Neural cell (in vitro differentiated cells): ENCODE measurements around the gene LUC7L. TPM values are rescaled to one million over a fixed set of nuclear protein-coding genes. Genes with fewer than 3 reads are reported as not detected.

ENCODE experiments used
- H2AFZ ChIP-seq: fragments of 200-600, 300-800 bp; sonication (generic), shearing (Covaris generic); 2 replicates; pipeline ENCODE4 v1.6.0; 2014; ENCODE audit warnings: low read depth, mild to moderate bottlenecking, antibody characterized with exemption, low read length, moderate library complexity
- H3F3A ChIP-seq: fragments of 200-600 bp; shearing (Covaris generic); 2 replicates; pipeline ENCODE4 v1.6.1; 2016; ENCODE audit warnings: mild to moderate bottlenecking, moderate library complexity, mixed read lengths, antibody characterized with exemption, low read length; ENCODE audit not compliant: insufficient read depth, poor library complexity, severe bottlenecking
- H3K27ac ChIP-seq: fragments of 200-600, 300-800 bp; sonication (generic), shearing (Covaris generic); 2 replicates; pipeline ENCODE4 v1.5.1; 2014; ENCODE audit warnings: mild to moderate bottlenecking, low read length, moderate library complexity
- H3K27me3 ChIP-seq: fragments of 300-800, 200-600 bp; sonication (generic), shearing (Covaris generic); 2 replicates; pipeline ENCODE4 v1.6.0; 2014; ENCODE audit warnings: mild to moderate bottlenecking, low read depth, low read length, moderate library complexity; ENCODE audit not compliant: insufficient read depth
- H3K36me3 ChIP-seq: fragments of 300-800, 200-600 bp; sonication (generic), shearing (Covaris generic); 2 replicates; pipeline ENCODE4 v1.5.1; 2014; ENCODE audit warnings: mild to moderate bottlenecking, antibody characterized with exemption, low read length, moderate library complexity; ENCODE audit not compliant: insufficient read depth
- H3K4me2 ChIP-seq: fragments of 300-800, 200-600 bp; sonication (generic), shearing (Covaris generic); 2 replicates; pipeline ENCODE4 v1.6.0; 2014; ENCODE audit warnings: mild to moderate bottlenecking, low read length
- H3K4me3 ChIP-seq: fragments of 300-800, 200-600 bp; sonication (generic), shearing (Covaris generic); 2 replicates; pipeline ENCODE4 v1.5.1; 2014; ENCODE audit warnings: mild to moderate bottlenecking, low read length, moderate library complexity
- H3K79me2 ChIP-seq: fragments of 200-600 bp; shearing (Covaris generic); replicated peaks from 2 replicates; pipeline ENCODE4 v1.6.0; 2014; ENCODE audit warnings: mild to moderate bottlenecking, low read length, moderate library complexity; ENCODE audit not compliant: insufficient read depth
- H3K9ac ChIP-seq: fragments of 300-800, 200-600 bp; sonication (generic), shearing (Covaris generic); 2 replicates; pipeline ENCODE4 v1.6.1; 2016; ENCODE audit warnings: mild to moderate bottlenecking, low read length, mixed read lengths
- H3K9me2 ChIP-seq: fragments of 200-600 bp; shearing (Covaris generic); 2 replicates; pipeline ENCODE4 v1.6.1; 2016; ENCODE audit warnings: mild to moderate bottlenecking, low read length, mixed read lengths; ENCODE audit not compliant: insufficient read depth
- H3K9me3 ChIP-seq: fragments of 200-600, 300-800 bp; sonication (generic), shearing (Covaris generic); 2 replicates; pipeline ENCODE4 v1.6.1; 2016; ENCODE audit warnings: mild to moderate bottlenecking, mixed run types, low read length, moderate library complexity, mixed read lengths
- H4K20me1 ChIP-seq: fragments of 200-600 bp; shearing (Covaris generic); 2 replicates; pipeline ENCODE4 v1.6.1; 2016; ENCODE audit warnings: mild to moderate bottlenecking, mixed run types; ENCODE audit not compliant: insufficient read depth
- CTCF ChIP-seq: fragments of 450-650 bp; IDR thresholded peaks from 2 replicates; pipeline ENCODE4 v1.5.1; 2014; ENCODE audit warnings: antibody characterized with exemption, mild to moderate bottlenecking, moderate library complexity; ENCODE audit not compliant: poor library complexity, severe bottlenecking
- EP300 ChIP-seq: fragments of 450-650 bp; conservative IDR thresholded peaks from 2 replicates; pipeline ENCODE4 v1.6.1; 2014; ENCODE audit warnings: antibody characterized with exemption, mild to moderate bottlenecking, moderate library complexity; ENCODE audit not compliant: poor library complexity, severe bottlenecking
- EZH2 ChIP-seq: fragments of 200-600, 300-800 bp; shearing (Covaris generic), sonication (generic); IDR thresholded peaks from 2 replicates; pipeline ENCODE4 v1.6.1; 2014; ENCODE audit warnings: antibody characterized with exemption, low read length, borderline replicate concordance, mild to moderate bottlenecking; ENCODE audit not compliant: insufficient read depth, poor library complexity, severe bottlenecking
- MXI1 ChIP-seq: fragments of 450-650 bp; conservative IDR thresholded peaks from 2 replicates; pipeline ENCODE4 v1.6.1; 2014; ENCODE audit warnings: antibody characterized with exemption, mild to moderate bottlenecking; ENCODE audit not compliant: poor library complexity, severe bottlenecking
- POLR2AphosphoS5 ChIP-seq: IDR thresholded peaks from 2 replicates; pipeline ENCODE4 v1.6.1; 2012
- RAD21 ChIP-seq: fragments of 450-650 bp; conservative IDR thresholded peaks from 2 replicates; pipeline ENCODE4 v1.6.1; 2014; ENCODE audit warnings: antibody characterized with exemption, mild to moderate bottlenecking, moderate library complexity
- REST ChIP-seq: IDR thresholded peaks from 2 replicates; pipeline ENCODE4 v1.6.1; 2012; ENCODE audit warnings: borderline replicate concordance
- SMC3 ChIP-seq: fragments of 450-650 bp; conservative IDR thresholded peaks from 2 replicates; pipeline ENCODE4 v1.6.1; 2014; ENCODE audit warnings: antibody characterized with exemption, mild to moderate bottlenecking, moderate library complexity; ENCODE audit not compliant: poor library complexity
- TAF1 ChIP-seq: IDR thresholded peaks from 2 replicates; pipeline ENCODE4 v1.6.1; 2012; ENCODE audit warnings: low read depth
- polyA plus RNA-seq: library from polyadenylated mRNA; depleted of rRNA; stranded (reverse); fragments of >200 nt; gene quantifications from 2 replicates; pipeline ENCODE4 v1.2.3, GENCODE V29; 2014

LUC7L gene
- polyA plus RNA-seq, 1 donor from 2014 or later = 564 TPM

- no peaks in the 10 kb centered on the region for H4K20me1 ChIP-seq
- no peak overlapping the region for H3K27ac ChIP-seq
- no peak overlapping the region for H2AFZ ChIP-seq
Observed at GRCh38 chr16:177981-178667, 51.1 kb downstream of the LUC7L start.

GRCh38 chr16:177394-177822, 51.8 kb downstream of the LUC7L start:
- Histone ChIP-seq H3K9ac (no peak overlapping the region), H3K27me3 (peaks cover 62% of the 10 kb centered on the region), H3K79me2 (no peaks in the 10 kb centered on the region), H4K20me1 (no peaks in the 10 kb centered on the region), H3K4me2 (no peak overlapping the region), H3F3A (no peaks in the 10 kb centered on the region), H2AFZ (no peak overlapping the region), H3K9me3 (no peaks in the 10 kb centered on the region), H3K9me2 (no peaks in the 10 kb centered on the region), H3K27ac (no peak overlapping the region), H3K36me3 (no peaks in the 10 kb centered on the region), H3K4me3 (no peak overlapping the region)
- no peak for TF ChIP-seq CTCF
- TF ChIP-seq TAF1 = no peak
- TF ChIP-seq EP300 = no peak
- TF ChIP-seq REST = no peak
- no peak for TF ChIP-seq RAD21
- TF ChIP-seq POLR2AphosphoS5 = no peak

More at GRCh38 chr16:177981-178667, 51.1 kb downstream of the LUC7L start:
- Histone ChIP-seq H3K4me3 (no peak overlapping the region), H3F3A (no peaks in the 10 kb centered on the region), H3K36me3 (no peaks in the 10 kb centered on the region), H3K9ac (no peak overlapping the region), H3K9me3 (no peaks in the 10 kb centered on the region), H3K4me2 (no peak overlapping the region), H3K27me3 (peaks cover 62% of the 10 kb centered on the region), H3K9me2 (no peaks in the 10 kb centered on the region), H3K79me2 (no peaks in the 10 kb centered on the region)
- no peak for TF ChIP-seq RAD21
- no peak for TF ChIP-seq EZH2
- no peak for TF ChIP-seq EP300
- no peak for TF ChIP-seq SMC3
- no peak for TF ChIP-seq TAF1
- TF ChIP-seq CTCF = no peak
- TF ChIP-seq MXI1 = no peak
- TF ChIP-seq REST = no peak
- no peak for TF ChIP-seq POLR2AphosphoS5
